Peyer's patch (tissue), 4 donors: Measurements from ENCODE around the gene IQGAP3. TPM values are rescaled to one million over a fixed set of nuclear protein-coding genes. Genes with fewer than 3 reads are reported as not detected.

Source experiments
- DNase-seq, 3 donors: peaks; one replicate each; pipeline ENCODE4 v3.0.0-alpha.2; 2017 to 2019
- H3K27ac ChIP-seq, 4 donors: fragments of 200-600 bp; sonication (generic); one replicate each; pipeline ENCODE4 v1.5.1; 2016 to 2019
- H3K27me3 ChIP-seq, 2 donors: fragments of 200-600 bp; sonication (generic); one replicate each; pipeline ENCODE4 v1.5.1; 2019
- H3K36me3 ChIP-seq, 3 donors: fragments of 200-600 bp; sonication (generic); one replicate each; pipeline ENCODE4 v1.5.1; 2016 to 2019
- H3K4me1 ChIP-seq, 4 donors: fragments of 200-600 bp; sonication (generic); one replicate each; pipeline ENCODE4 v1.5.1; 2016 to 2019
- H3K4me3 ChIP-seq, 4 donors: fragments of 200-600 bp; sonication (generic); 1 replicate in 3 of 4; 2 replicates in 1 of 4; pipeline ENCODE4 v1.5.1; 2016 to 2019; ENCODE audit warnings: mild to moderate bottlenecking in 1 of 4
- H3K9me3 ChIP-seq, 4 donors: fragments of 200-600 bp; sonication (generic); one replicate each; pipeline ENCODE4 v1.5.1; 2016 to 2019; ENCODE audit warnings: mild to moderate bottlenecking in 1 of 4
- POLR2A ChIP-seq, 2 donors: fragments of 450-650 bp; IDR thresholded peaks; one replicate each; pipeline ENCODE4 v1.5.1; 2017; ENCODE audit warnings: antibody characterized with exemption in 2 of 2, mild to moderate bottlenecking in 2 of 2, moderate library complexity in 2 of 2
- total RNA-seq, 4 donors: library from RNA; depleted of rRNA; stranded (reverse); fragments of >200 nt; gene quantifications; one replicate each; pipeline ENCODE4 v1.1.0, GENCODE V29; 2016
- TF ChIP-seq, protein P1 (sequence below), 6 experiments: fragments of 450-650 bp in 4 of 6; fragments of 200-600 bp in 2 of 6; sonication (generic) in 1 of 6; IDR thresholded peaks; one replicate each; pipeline ENCODE4 v1.5.1; 2017 to 2019; ENCODE audit warnings: antibody characterized with exemption in 6 of 6, mild to moderate bottlenecking in 3 of 6, moderate library complexity in 1 of 6

IQGAP3 gene
- total RNA-seq, 4 donors from 2014 or later: 5.4 to 45.4 (median 8.2) TPM

DNA sequence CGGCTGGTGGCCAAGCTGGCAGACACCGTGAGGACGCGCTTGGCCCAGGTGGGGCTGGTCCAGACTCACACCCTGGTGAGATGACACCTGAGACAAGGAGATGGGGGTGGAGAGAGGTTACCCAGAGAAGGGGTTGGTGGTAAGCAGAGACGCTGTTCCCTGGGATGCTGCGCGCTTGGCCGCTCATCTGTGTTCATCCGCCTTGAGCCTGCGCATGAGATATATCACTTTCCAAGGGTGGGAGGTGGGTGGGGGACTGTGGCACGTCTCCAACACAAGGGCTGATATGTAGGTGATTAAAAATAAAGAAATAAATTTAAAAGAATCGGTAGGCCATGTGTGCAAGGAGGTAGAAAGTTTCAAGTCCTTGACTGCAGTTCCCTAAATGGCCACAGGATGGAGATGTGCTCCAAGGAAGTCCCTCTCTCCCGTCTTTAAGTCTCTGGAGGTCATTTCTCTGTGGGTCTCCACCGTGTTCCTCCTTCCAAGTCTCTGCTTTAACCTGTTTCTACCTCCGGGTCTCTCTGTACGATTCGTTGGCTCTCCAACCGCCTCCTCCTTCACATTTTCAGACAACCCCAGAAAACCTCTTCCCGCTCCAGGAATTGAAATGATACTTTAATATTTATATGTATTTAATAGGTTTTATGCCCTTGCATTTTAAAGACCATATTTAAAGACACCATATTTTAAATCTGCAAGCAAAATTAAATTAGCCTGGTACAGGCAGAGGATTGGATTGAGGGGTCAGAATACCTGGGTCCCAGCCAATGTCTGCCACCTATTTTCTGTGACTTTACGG is 11.7 kb upstream of the IQGAP3 start:
- Histone ChIP-seq H3K4me1 (peaks cover 0 to 3% (median 0%) of the 10 kb centered on the region in 4 donors), H3K27me3 (no peaks in the 10 kb centered on the region), H3K36me3 (no peaks in the 10 kb centered on the region), H3K9me3 (no peaks in the 10 kb centered on the region), H3K27ac (no peak overlapping the region), H3K4me3 (no peak overlapping the region)
- DNase-seq: peak in 2 of 3 donors; percentile 89 to 95
- no peak for TF ChIP-seq POLR2A (IDR thresholded peaks at IDR 0.05)
- TF ChIP-seq, protein P1, sequence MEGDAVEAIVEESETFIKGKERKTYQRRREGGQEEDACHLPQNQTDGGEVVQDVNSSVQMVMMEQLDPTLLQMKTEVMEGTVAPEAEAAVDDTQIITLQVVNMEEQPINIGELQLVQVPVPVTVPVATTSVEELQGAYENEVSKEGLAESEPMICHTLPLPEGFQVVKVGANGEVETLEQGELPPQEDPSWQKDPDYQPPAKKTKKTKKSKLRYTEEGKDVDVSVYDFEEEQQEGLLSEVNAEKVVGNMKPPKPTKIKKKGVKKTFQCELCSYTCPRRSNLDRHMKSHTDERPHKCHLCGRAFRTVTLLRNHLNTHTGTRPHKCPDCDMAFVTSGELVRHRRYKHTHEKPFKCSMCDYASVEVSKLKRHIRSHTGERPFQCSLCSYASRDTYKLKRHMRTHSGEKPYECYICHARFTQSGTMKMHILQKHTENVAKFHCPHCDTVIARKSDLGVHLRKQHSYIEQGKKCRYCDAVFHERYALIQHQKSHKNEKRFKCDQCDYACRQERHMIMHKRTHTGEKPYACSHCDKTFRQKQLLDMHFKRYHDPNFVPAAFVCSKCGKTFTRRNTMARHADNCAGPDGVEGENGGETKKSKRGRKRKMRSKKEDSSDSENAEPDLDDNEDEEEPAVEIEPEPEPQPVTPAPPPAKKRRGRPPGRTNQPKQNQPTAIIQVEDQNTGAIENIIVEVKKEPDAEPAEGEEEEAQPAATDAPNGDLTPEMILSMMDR (IDR thresholded peaks at IDR 0.05): peak; percentile 89 to 95 (median 93)

DNA sequence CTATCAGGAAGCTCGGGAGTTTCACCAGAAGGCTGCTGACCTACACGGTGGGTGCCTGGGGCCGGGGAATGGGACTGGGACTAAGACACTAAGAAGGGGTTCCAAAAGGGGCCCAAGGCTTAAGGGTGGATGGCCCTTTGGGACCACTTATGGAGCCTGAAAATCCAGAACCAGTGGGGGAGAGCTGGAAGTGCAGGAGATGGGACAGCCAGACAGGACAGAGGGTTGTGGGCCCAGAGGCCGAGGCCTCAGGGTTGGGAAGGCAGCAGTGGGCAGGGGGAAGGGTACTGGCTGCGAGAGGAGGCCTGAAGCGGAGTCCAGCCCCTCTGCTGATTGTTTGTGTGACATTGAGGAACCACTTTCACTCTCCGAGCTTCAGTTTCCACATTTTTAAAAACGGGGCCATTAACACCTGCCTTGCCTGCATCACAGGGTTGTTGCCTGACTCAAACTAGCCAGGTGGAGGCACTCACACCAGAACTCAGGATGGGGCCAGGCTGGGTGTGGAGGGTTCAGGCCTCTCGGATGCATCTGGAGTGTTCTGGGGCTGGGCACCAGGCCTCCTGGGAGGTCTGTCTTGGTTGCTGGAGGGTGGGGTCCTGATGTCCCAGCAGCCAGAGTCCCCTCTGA is 10.1 kb upstream of the IQGAP3 start:
- Histone ChIP-seq H3K27me3 (no peaks in the 10 kb centered on the region), H3K27ac (peak overlapping the region in 1 of 4 donors; percentile 58), H3K9me3 (no peaks in the 10 kb centered on the region), H3K4me3 (peak overlapping the region in 2 of 4 donors; percentile 8 to 16), H3K36me3 (no peaks in the 10 kb centered on the region), H3K4me1 (peaks cover 0 to 3% (median 0%) of the 10 kb centered on the region in 4 donors)
- no peak for DNase-seq
- TF ChIP-seq, protein P1 (IDR thresholded peaks at IDR 0.05): no peak
- no peak for TF ChIP-seq POLR2A (IDR thresholded peaks at IDR 0.05)

DNA sequence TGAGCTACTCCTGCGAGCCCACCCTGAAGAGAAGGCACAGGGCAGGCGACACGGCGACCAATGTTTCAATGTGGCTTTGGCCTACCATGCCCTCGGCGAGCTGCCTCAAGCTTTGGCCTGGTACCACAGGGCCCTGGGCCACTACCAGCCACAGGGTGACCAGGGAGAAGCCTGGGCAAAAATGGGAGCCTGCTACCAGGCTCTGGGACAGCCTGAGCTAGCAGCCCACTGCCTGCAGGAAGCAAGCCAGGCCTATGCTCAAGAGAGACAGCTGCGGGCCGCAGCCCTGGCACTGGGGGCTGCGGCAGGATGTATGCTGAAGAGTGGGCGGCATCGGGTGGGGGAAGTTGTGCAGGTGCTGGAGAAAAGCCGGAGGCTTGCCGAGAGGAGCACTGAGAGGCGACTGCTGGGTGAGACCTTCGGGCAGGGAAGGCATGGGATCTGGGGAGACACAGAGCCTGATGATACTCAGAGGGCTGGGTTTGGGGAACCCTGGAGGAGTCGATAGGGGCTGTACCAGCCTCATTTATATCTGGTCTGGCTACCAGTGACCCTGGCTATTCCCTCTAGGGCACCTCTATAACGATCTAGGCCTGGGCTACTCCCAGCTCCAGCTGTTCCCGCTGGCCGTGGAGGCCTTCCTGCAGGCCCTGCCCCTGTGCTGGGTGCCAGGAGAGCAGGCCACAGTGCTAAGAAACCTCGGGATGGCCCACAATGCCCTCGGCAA is 9.5 kb upstream of the IQGAP3 start:
- DNase-seq: peak in 2 of 3 donors; percentile 51 to 67
- no peaks in the 10 kb centered on the region for H3K9me3 ChIP-seq
- no peaks in the 10 kb centered on the region for H3K27me3 ChIP-seq
- H3K4me3 ChIP-seq: peak overlapping the region in 3 of 4 donors; percentile 8 to 21 (median 16)
- peak overlapping the region in 1 of 4 donors; percentile 58 for H3K27ac ChIP-seq
- H3K4me1 ChIP-seq: peaks cover 0 to 3% (median 0%) of the 10 kb centered on the region in 4 donors
- H3K36me3 ChIP-seq: no peaks in the 10 kb centered on the region
- no peak for TF ChIP-seq POLR2A (IDR thresholded peaks at IDR 0.05)
- TF ChIP-seq, protein P1 (IDR thresholded peaks at IDR 0.05): no peak

DNA sequence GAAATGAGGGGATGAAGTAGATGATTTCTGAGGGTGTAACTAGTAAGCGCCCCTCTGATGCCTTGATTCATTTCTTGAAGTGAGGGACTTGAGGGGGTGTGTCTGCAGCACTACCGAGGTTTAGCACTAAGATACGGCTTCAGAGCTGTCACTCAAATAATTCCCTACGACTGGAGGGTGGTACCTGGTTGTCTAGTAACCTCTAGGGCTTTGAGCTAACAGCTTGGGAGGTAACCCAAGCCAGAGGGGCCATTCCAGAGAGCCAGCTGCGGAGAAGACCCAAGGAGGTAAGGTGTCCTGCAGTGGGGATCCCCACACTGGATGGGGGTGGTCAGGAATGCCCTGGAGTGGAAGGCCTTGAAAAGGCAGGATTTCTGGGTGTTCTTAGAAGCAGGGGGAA is 7.1 kb upstream of the IQGAP3 start, which contains the start of gene TTC24:
TSS of gene TTC24 (plus strand) at position 252 of the 400 bp plus-strand sequence. CDS start 1,642 bp downstream, outside the sequence.
- no peak for DNase-seq
- H3K4me3 ChIP-seq: no peak within 1 kb of the TSS
- H3K27ac ChIP-seq: no peak within 1 kb of the TSS
- no peaks in the 10 kb centered on the region for H3K9me3 ChIP-seq
- H3K27me3 ChIP-seq: no peaks in the 10 kb centered on the region
- H3K4me1 ChIP-seq: peaks cover 0 to 3% (median 0%) of the 10 kb centered on the region in 4 donors
- no peak for TF ChIP-seq POLR2A (IDR thresholded peaks at IDR 0.05)
- TF ChIP-seq, protein P1 (IDR thresholded peaks at IDR 0.05): no peak
- no peaks in the 10 kb centered on the region for H3K36me3 ChIP-seq

DNA sequence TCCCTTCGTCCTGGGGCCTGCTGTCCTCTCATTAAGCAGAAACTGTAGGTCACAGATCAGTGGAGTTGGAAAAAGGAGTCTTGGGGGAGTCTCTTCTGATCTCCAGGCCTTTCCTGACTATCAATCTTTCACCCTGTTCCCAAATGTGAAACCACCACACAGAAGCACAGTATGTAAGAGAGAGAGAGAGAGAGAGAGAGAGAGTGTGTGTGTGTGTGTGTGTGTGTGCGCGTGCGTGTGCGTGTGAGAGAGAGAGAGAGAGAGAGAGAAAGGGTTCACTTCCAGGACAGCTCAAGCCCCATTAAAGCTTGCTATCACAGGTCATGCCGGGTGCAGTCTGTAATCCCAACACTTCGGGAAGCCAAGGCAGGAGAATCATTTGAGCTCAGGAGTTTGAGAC is 5.7 kb upstream of the IQGAP3 start:
- no peaks in the 10 kb centered on the region for H3K36me3 ChIP-seq
- H3K27ac ChIP-seq: no peak overlapping the region
- H3K9me3 ChIP-seq: no peaks in the 10 kb centered on the region
- no peaks in the 10 kb centered on the region for H3K4me1 ChIP-seq
- TF ChIP-seq, protein P1 (IDR thresholded peaks at IDR 0.05): no peak
- TF ChIP-seq POLR2A (IDR thresholded peaks at IDR 0.05): no peak
- no peak overlapping the region for H3K4me3 ChIP-seq
- DNase-seq: no peak
- H3K27me3 ChIP-seq: no peaks in the 10 kb centered on the region
